GM12872 (cell line): ENCODE data around the gene NR1H2.

ENCODE experiments used
- CTCF ChIP-seq: IDR thresholded peaks from 3 replicates; pipeline ENCODE4 v1.5.1; 2011; ENCODE audit warnings: low read depth, mild to moderate bottlenecking, low read length, moderate library complexity; ENCODE audit not compliant: insufficient read depth

NR1H2 gene

GRCh38 chr19:50357178-50358100 lies 18.8 kb upstream of the NR1H2 start:
- peak; percentile 87 for TF ChIP-seq CTCF

- TF ChIP-seq CTCF: no peak
These were observed 17.6 kb upstream of the NR1H2 start for GRCh38 chr19:50358483-50359327.

GRCh38 chr19:50359328-50359818 lies 16.9 kb upstream of the NR1H2 start:
- TF ChIP-seq CTCF: no peak

GRCh38 chr19:50361290-50362029 lies 14.8 kb upstream of the NR1H2 start:
- no peak for TF ChIP-seq CTCF

GRCh38 chr19:50362030-50362412 lies 14.2 kb upstream of the NR1H2 start:
- TF ChIP-seq CTCF: no peak

GRCh38 chr19:50362656-50363424 lies 13.4 kb upstream of the NR1H2 start:
- TF ChIP-seq CTCF: no peak
